HG03565 (cell line): ENCODE data around the gene SND1.

ENCODE experiments used
- ATAC-seq: cut with Tn5 transposase; IDR thresholded peaks from one replicate; pipeline ENCODE4 v1.9.1; 2021; ENCODE audit warnings: mild to moderate bottlenecking, moderate library complexity; ENCODE audit not compliant: unreplicated experiment

Gene SND1

GRCh38 chr7:128078309-128078708 lies 426.3 kb downstream of the SND1 start:
- no peak for ATAC-seq

GRCh38 chr7:128080169-128080568 lies 428.2 kb downstream of the SND1 start:
- no peak for ATAC-seq

- no peak for ATAC-seq
These were observed 429.4 kb downstream of the SND1 start for GRCh38 chr7:128081351-128081750.

- no peak for ATAC-seq
These were observed 429.8 kb downstream of the SND1 start for GRCh38 chr7:128081808-128082207.

- no peak for ATAC-seq
These were observed 430.4 kb downstream of the SND1 start for GRCh38 chr7:128082431-128082830.

GRCh38 chr7:128084896-128085608 lies 433.1 kb downstream of the SND1 start:
- no peak for ATAC-seq

GRCh38 chr7:128090492-128090891 lies 438.5 kb downstream of the SND1 start:
- ATAC-seq = no peak

GRCh38 chr7:128091106-128091505 lies 439.1 kb downstream of the SND1 start:
- no peak for ATAC-seq

- no peak for ATAC-seq
These were observed 440.2 kb downstream of the SND1 start for GRCh38 chr7:128092221-128092620.

- ATAC-seq = no peak
These were observed 441.9 kb downstream of the SND1 start for GRCh38 chr7:128093614-128094570.

GRCh38 chr7:128094686-128095085 lies 442.7 kb downstream of the SND1 start:
- ATAC-seq = no peak

- ATAC-seq = no peak
These were observed 445.3 kb downstream of the SND1 start for GRCh38 chr7:128097211-128097731.

GRCh38 chr7:128098629-128099028 lies 446.6 kb downstream of the SND1 start:
- ATAC-seq = no peak

GRCh38 chr7:128099204-128099671 lies 447.2 kb downstream of the SND1 start:
- ATAC-seq = no peak

- ATAC-seq = no peak
These were observed 448.4 kb downstream of the SND1 start for GRCh38 chr7:128100225-128100948.

- no peak for ATAC-seq
These were observed 449.1 kb downstream of the SND1 start for GRCh38 chr7:128100949-128101713.

GRCh38 chr7:128102490-128103291 lies 450.7 kb downstream of the SND1 start:
- ATAC-seq = no peak

- ATAC-seq = peak; percentile 30
These were observed 451.6 kb downstream of the SND1 start for GRCh38 chr7:128103498-128104107.
